DND-41 (cell line): ENCODE data around the gene TMOD3.

Experiments
- EZH2 ChIP-seq: IDR thresholded peaks from 3 replicates; pipeline ENCODE4 v1.6.1; 2012; ENCODE audit warnings: borderline replicate concordance, low read depth, mild to moderate bottlenecking, moderate library complexity, low read length, inconsistent platforms; ENCODE audit not compliant: severe bottlenecking
- TF ChIP-seq, protein P1 (sequence below): IDR thresholded peaks from 2 replicates; pipeline ENCODE4 v1.5.1; 2012; ENCODE audit warnings: borderline replicate concordance, low read length, moderate library complexity, mild to moderate bottlenecking; ENCODE audit not compliant: poor library complexity, severe bottlenecking; ENCODE audit errors: extremely low read depth

DNA sequence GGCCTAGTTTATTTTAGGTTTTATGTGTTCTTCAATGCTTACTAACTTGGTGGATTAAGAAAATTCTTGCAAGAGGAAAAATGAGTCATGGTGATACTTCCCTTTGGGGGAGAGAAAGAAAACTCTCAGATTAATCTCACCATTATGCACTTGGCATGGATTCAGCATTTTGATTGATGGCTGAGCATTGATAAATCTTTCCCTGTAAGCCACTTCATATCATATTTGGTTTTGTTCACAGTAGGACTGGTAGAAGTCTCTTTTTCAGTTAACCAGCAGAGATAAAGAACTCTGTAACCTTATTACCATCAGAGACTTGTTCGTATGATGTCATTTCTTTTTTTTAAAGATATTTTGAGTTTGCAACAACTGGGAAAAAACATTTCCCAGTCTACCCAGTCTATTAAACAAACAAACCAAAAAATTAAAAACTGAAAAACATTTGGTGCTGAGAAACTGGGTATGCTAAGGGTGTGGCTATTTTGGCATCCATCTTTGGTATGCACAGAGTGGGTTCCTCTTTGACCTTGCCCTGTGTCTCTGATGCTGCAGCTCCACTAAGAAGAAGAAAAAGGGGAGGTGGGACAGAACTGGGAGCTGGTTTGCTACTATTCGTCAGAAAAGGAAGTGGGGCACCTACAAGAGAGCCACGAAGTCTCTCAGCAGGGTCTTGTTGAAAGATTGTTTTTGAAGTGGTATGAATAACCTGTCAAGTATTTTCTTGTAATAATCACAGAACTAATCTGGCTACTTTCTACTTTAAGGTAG is 17.2 kb downstream of the TMOD3 start:
- TF ChIP-seq, protein P1, sequence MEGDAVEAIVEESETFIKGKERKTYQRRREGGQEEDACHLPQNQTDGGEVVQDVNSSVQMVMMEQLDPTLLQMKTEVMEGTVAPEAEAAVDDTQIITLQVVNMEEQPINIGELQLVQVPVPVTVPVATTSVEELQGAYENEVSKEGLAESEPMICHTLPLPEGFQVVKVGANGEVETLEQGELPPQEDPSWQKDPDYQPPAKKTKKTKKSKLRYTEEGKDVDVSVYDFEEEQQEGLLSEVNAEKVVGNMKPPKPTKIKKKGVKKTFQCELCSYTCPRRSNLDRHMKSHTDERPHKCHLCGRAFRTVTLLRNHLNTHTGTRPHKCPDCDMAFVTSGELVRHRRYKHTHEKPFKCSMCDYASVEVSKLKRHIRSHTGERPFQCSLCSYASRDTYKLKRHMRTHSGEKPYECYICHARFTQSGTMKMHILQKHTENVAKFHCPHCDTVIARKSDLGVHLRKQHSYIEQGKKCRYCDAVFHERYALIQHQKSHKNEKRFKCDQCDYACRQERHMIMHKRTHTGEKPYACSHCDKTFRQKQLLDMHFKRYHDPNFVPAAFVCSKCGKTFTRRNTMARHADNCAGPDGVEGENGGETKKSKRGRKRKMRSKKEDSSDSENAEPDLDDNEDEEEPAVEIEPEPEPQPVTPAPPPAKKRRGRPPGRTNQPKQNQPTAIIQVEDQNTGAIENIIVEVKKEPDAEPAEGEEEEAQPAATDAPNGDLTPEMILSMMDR = no peak
- TF ChIP-seq EZH2 = no peak
